Activated T-cell treated with anti-CD3 and anti-CD28 coated beads, Interleukin-2, amount 50 U/mL, for 4 hours (primary cell): ENCODE results near the gene TMEM245. TPM values are rescaled to one million over a fixed set of nuclear protein-coding genes. Genes with fewer than 3 reads are reported as not detected.
"Not testable (repeated sequence)": the region's sequence is repeated elsewhere in the genome, so short reads cannot be mapped to it uniquely, and the experiment has no call there.

Source experiments
- ATAC-seq, 2 donors: fragments of 200-7000 bp; cut with Tn5 transposase; one replicate each; pipeline ENCODE4 v1.10.0; 2021
- DNase-seq: peaks from one replicate; pipeline ENCODE4 v3.0.0-alpha.2; 2020
- H3K27me3 Mint-ChIP-seq: one replicate; pipeline ENCODE4 v1.8.0; 2021; ENCODE audit warnings: low read depth, mixed read lengths
- H3K36me3 Mint-ChIP-seq: one replicate; pipeline ENCODE4 v1.8.0; 2022; ENCODE audit warnings: mixed read lengths; ENCODE audit not compliant: insufficient read depth
- H3K4me1 Mint-ChIP-seq: one replicate; pipeline ENCODE4 v1.8.0; 2021; ENCODE audit warnings: low read depth, mixed read lengths
- H3K4me3 Mint-ChIP-seq: one replicate; pipeline ENCODE4 v1.8.0; 2021; ENCODE audit warnings: mild to moderate bottlenecking, moderate library complexity, mixed read lengths
- H3K9me3 Mint-ChIP-seq: one replicate; pipeline ENCODE4 v1.8.0; 2021; ENCODE audit warnings: mixed read lengths
- total RNA-seq, 3 donors: library from RNA; stranded (reverse); gene quantifications; one replicate each; pipeline ENCODE4 v1.2.1, GENCODE V29; 2021

Gene TMEM245
- total RNA-seq, 3 donors from 2014 or later: 18.7 to 19.6 (median 19.0) TPM

DNA sequence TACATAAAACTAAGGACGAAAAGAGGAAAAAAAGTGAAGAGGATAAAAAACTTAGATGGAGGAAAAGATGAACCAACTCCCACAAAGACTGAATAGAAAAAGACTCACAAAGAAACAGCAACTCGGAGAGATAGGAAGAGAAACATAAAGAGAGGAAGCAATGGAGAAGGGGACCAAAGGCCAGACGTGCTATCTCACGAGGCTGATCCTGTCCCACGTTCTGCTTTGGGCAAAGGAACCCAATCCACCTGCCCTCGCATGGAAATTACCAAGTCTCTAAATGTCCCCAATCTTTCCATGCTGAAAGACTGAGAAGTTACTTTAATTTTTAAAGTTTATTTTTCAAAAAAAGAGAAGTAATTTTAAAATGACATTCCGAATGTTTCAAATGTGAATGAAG, 36.6 kb downstream of the TMEM245 start:
- no peaks in the 10 kb centered on the region for H3K27me3 Mint-ChIP-seq
- no peak overlapping the region for H3K4me3 Mint-ChIP-seq
- no peaks in the 10 kb centered on the region for H3K9me3 Mint-ChIP-seq
- H3K4me1 Mint-ChIP-seq: peaks cover 6% of the 10 kb centered on the region
- peaks cover 47% of the 10 kb centered on the region for H3K36me3 Mint-ChIP-seq
- no peak for ATAC-seq
- no peak for DNase-seq

GRCh38 chr9:109082091-109082620, 37.6 kb downstream of the TMEM245 start:
- DNase-seq (no peak), ATAC-seq (no peak)
- Mint-ChIP-seq H3K9me3 (no peaks in the 10 kb centered on the region), H3K4me1 (peaks cover 6% of the 10 kb centered on the region), H3K27me3 (no peaks in the 10 kb centered on the region), H3K4me3 (no peak overlapping the region), H3K36me3 (peaks cover 45% of the 10 kb centered on the region)

- no peak for ATAC-seq
- H3K9me3 Mint-ChIP-seq: no peaks in the 10 kb centered on the region
- no peaks in the 10 kb centered on the region for H3K27me3 Mint-ChIP-seq
- peaks cover 4% of the 10 kb centered on the region for H3K4me1 Mint-ChIP-seq
- H3K4me3 Mint-ChIP-seq: no peak overlapping the region
- DNase-seq: no peak
- peaks cover 27% of the 10 kb centered on the region for H3K36me3 Mint-ChIP-seq
Measured at GRCh38 chr9:109074236-109074889, 45.4 kb downstream of the TMEM245 start.

DNA sequence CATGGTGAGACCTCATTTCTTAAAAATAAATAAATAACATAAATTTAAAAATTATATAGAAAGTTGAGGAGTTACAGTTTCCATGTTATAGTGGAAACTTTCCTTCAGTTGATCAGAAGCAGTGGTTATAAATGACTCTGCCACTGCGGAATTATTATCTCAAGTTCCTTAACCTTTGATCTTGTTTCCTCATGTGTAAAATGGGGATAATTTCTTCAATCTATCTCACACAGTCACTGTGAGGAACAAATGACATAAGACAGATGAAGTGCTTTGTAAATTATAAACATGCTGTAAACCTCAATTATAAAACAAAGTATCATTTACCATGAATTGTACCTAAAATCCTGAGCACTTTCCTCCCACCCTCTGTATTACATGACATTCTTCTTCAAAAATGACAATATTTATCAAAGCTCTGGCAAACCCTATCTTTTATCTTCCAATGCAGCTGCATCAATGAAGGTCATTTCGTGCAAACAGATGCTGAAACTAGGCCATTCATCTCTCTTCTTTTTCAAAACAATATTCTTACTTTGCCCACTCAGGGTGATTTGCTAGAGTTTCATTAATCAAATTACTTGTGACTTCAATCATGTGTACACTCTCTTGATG, 46.8 kb downstream of the TMEM245 start:
- no peak for DNase-seq
- H3K9me3 Mint-ChIP-seq: no peaks in the 10 kb centered on the region
- peaks cover 14% of the 10 kb centered on the region for H3K36me3 Mint-ChIP-seq
- no peak overlapping the region for H3K4me3 Mint-ChIP-seq
- H3K27me3 Mint-ChIP-seq: no peaks in the 10 kb centered on the region
- ATAC-seq: no peak
- H3K4me1 Mint-ChIP-seq: peaks cover 4% of the 10 kb centered on the region

DNA sequence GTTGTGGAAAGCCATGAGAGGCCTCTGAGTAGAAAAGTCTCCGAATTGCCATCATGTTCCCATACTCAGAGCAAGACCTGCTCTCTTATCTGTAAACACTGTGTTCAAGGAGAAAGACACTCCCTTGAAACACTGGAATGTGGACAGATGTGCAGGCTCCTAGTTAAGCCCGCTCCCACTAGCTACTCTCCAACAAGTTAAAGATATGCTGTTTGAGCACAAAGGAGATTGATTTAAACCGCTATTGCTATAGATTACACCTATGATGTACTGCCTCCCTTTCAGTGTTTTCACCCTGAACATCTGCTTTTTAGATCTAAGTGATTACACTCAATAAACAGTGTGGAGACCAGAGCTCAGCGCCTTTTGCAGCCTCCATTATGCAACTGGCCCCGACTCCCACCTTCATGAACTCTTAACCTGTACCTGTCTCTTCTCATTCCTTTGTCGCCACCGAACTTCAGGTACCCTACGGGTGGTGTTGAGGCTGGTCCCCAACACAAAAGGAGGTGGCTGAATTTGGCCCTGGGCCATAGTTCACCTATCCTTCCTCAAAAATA, 47.5 kb downstream of the TMEM245 start:
- Mint-ChIP-seq H3K4me3 (no peak overlapping the region), H3K4me1 (peaks cover 4% of the 10 kb centered on the region), H3K27me3 (no peaks in the 10 kb centered on the region), H3K9me3 (no peaks in the 10 kb centered on the region), H3K36me3 (peaks cover 11% of the 10 kb centered on the region)
- no peak for ATAC-seq
- no peak for DNase-seq

- DNase-seq (no peak), ATAC-seq (no peak)
- H3K4me3 Mint-ChIP-seq: no peak overlapping the region
- peaks cover 10% of the 10 kb centered on the region for H3K36me3 Mint-ChIP-seq
- H3K9me3 Mint-ChIP-seq: no peaks in the 10 kb centered on the region
- no peaks in the 10 kb centered on the region for H3K4me1 Mint-ChIP-seq
- no peaks in the 10 kb centered on the region for H3K27me3 Mint-ChIP-seq
Measured at GRCh38 chr9:109068764-109069163, 51.0 kb downstream of the TMEM245 start.

DNA sequence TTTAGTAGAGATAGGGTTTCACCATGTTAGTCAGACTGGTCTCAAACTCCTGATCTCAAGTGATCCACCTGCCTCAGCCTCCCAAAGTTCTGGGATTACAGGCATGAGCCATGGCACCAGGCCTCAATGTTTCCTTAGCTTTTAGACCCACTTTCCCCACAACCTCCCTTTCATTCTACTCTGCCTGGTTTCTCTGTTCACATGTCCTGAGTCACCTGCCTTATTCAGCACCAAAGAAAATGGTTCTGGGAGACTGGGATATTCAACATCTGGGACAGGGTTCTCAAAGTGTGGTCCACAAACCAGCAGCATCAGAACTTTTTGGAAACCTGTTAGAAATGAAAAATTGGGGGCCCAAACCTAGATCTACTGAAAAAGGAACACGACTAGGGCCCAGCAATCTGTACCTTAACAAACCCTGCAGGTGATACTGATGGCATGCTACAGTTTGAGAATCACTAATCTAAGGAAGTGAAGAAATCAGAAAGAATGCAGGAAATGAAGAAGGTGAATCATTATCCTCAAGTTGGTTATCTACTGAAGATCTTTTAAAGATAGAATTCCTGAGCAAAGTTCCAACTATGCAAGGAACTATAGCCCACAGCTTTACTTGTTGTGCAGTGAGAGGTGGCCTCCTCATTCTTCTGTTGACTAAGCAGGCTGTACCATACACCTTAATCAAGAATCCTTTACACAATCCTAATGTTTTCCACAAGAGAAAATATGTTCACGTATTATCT, 54.6 kb downstream of the TMEM245 start:
- H3K4me1 Mint-ChIP-seq: no peaks in the 10 kb centered on the region
- no peak overlapping the region for H3K4me3 Mint-ChIP-seq
- peaks cover 7% of the 10 kb centered on the region for H3K36me3 Mint-ChIP-seq

DNA sequence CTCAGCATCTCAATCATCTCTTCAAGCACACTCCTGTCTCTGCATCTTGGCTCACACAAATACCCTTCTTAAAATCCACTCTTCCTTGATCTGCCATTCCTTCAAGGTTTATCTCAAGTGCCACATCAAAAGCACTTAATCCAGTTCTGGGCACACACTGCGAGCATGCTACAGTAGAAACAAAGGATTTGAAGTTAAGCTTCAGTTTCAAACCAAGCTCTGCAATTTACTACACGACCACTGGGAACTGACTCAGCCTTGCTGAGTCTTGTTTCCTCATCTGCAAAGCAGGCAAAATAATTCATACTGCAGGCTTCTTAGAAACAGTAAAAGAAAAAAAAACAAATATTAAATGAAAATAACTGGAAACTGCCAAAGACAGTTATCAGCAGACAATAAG, 56.0 kb downstream of the TMEM245 start:
- Mint-ChIP-seq H3K27me3 (no peaks in the 10 kb centered on the region), H3K9me3 (no peaks in the 10 kb centered on the region), H3K36me3 (peaks cover 12% of the 10 kb centered on the region), H3K4me1 (no peaks in the 10 kb centered on the region), H3K4me3 (no peak overlapping the region)
- DNase-seq: no peak
- no peak for ATAC-seq

More for the DNA sequence above, 54.6 kb downstream of the TMEM245 start:
- DNase-seq (no peak), ATAC-seq (no peak)
- Mint-ChIP-seq H3K27me3 (no peaks in the 10 kb centered on the region), H3K9me3 (no peaks in the 10 kb centered on the region)

DNA sequence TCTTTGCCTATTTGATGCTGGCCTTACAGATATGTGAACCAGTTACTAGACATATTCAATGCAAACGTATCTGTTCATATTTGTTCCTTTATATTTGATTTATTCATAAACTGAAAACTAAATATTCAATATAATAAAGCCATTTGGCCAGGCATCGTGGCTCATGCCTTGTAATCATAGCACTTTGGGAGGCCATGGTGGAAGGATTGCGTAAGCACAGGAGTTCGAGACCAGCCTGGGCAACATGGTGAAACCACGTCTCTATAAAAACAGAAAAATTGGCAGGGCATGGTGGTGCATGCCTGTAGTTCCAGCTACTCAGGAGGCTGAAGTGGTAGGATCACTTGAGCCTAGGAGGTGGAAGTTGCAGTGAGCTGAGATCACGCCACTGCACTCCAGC, 57.2 kb downstream of the TMEM245 start:
- ATAC-seq: no peak
- no peaks in the 10 kb centered on the region for H3K9me3 Mint-ChIP-seq
- no peaks in the 10 kb centered on the region for H3K27me3 Mint-ChIP-seq
- H3K4me3 Mint-ChIP-seq: no peak overlapping the region
- H3K4me1 Mint-ChIP-seq: no peaks in the 10 kb centered on the region
- DNase-seq: no peak
- H3K36me3 Mint-ChIP-seq: peaks cover 12% of the 10 kb centered on the region

DNA sequence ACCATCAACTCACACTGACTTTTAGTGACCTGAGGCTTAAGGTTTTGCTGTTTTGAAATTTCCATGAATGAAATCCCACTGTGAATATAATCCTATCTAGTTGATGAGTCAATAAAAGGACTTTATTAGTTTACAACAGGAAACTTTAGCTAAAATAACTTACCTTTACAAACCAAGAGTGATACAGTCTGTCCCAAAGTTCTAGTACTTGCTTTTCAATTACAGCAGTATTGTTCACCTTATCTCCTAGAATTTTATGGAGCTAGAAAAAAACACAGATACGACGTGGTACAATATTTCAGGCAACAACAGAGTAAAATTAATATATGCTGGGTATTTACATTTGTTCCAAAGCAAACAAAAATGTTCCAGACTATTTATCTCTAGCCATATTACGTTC, 59.6 kb downstream of the TMEM245 start:
- ATAC-seq: no peak
- no peaks in the 10 kb centered on the region for H3K9me3 Mint-ChIP-seq
- H3K4me1 Mint-ChIP-seq: no peaks in the 10 kb centered on the region
- no peak for DNase-seq
- no peak overlapping the region for H3K4me3 Mint-ChIP-seq
- peaks cover 23% of the 10 kb centered on the region for H3K36me3 Mint-ChIP-seq
- no peaks in the 10 kb centered on the region for H3K27me3 Mint-ChIP-seq

DNA sequence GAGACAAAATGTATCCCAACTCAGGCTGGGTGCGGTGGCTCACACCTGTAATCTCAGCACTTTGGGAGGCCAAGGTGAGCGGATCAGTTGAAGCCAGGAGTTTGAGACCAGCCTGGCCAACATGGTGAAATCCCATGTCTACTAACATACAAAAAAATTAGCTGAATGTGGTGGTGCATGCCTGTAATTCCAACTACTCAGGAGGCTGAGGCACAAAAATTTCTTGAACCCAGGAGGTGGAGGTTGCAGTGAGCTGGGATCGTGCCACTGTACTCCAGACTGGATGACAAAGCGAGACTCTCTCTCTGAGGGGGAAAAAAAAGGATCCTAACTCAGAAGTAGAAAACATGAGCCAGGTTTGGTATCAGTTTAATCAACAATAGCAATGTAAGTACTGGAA, 66.6 kb downstream of the TMEM245 start:
- peaks cover 58% of the 10 kb centered on the region for H3K36me3 Mint-ChIP-seq
- H3K4me3 Mint-ChIP-seq, ATAC-seq, H3K27me3 Mint-ChIP-seq, H3K9me3 Mint-ChIP-seq, DNase-seq, H3K4me1 Mint-ChIP-seq: not testable (repeated sequence)

GRCh38 chr9:109052416-109052815, 67.3 kb downstream of the TMEM245 start:
- H3K27me3 Mint-ChIP-seq: no peaks in the 10 kb centered on the region
- H3K4me3 Mint-ChIP-seq: no peak overlapping the region
- no peaks in the 10 kb centered on the region for H3K9me3 Mint-ChIP-seq
- DNase-seq: no peak
- no peaks in the 10 kb centered on the region for H3K4me1 Mint-ChIP-seq
- peaks cover 62% of the 10 kb centered on the region for H3K36me3 Mint-ChIP-seq
- ATAC-seq: no peak

- Mint-ChIP-seq H3K27me3 (no peaks in the 10 kb centered on the region), H3K4me3 (no peak overlapping the region), H3K4me1 (no peaks in the 10 kb centered on the region), H3K36me3 (peaks cover 62% of the 10 kb centered on the region), H3K9me3 (no peaks in the 10 kb centered on the region)
- no peak for ATAC-seq
- no peak for DNase-seq
Measured at GRCh38 chr9:109051733-109052132, 68.0 kb downstream of the TMEM245 start.

- H3K36me3 Mint-ChIP-seq: peaks cover 64% of the 10 kb centered on the region
- DNase-seq (no peak), ATAC-seq (no peak)
- no peak overlapping the region for H3K4me3 Mint-ChIP-seq
- H3K4me1 Mint-ChIP-seq: peaks cover 2% of the 10 kb centered on the region
- H3K27me3 Mint-ChIP-seq: no peaks in the 10 kb centered on the region
- no peaks in the 10 kb centered on the region for H3K9me3 Mint-ChIP-seq
Measured at GRCh38 chr9:109050444-109050843, 69.3 kb downstream of the TMEM245 start.
